NCI-H146 (cell line): ENCODE results near the gene C3orf70.

Source experiments
- DNase-seq: peaks from one replicate; lab custom pipeline; 2025; lab: John Stamatoyannopoulos, UW

Gene C3orf70

DNA sequence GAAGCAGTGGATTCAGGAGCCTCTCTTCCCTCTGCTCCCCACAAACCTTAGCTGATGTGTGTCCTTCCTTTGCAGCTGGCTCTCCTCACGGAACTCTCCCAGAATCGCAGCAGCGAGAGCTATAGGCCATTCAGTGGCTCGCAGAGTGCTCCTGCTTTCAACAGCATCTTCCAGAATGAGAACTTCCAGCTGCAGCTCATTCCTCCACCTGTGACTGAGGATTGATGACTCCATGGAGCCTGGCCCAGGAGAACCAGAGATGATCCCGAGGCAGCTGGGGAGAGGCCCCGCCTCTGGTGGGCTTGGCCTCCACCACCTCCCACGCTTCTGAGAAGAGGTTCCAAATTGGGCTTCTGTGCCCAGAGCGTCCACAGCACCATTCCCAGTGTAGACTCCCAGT lies 101.1 kb downstream of the C3orf70 start:
- DNase-seq = no peak

DNA sequence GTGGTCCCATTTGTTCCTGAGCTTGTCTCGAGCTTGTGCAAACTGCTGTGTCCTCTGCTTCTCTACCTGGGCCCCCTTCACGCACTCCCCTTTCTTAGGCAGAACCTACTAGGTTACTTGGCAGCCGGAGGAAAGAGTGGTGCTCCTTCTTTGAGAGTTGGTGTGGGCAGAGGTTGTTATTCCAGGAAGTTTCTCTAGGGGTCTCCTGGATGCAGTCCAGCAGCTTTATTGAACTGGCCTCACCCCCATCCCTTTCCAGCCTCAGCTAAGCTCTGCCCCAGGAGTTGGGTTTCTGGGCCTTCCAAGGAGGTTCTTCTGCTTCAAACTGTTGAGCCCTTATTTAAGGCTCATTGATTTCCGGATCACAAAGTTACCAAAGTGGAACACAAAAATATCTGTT lies 103.2 kb downstream of the C3orf70 start:
- no peak for DNase-seq

DNA sequence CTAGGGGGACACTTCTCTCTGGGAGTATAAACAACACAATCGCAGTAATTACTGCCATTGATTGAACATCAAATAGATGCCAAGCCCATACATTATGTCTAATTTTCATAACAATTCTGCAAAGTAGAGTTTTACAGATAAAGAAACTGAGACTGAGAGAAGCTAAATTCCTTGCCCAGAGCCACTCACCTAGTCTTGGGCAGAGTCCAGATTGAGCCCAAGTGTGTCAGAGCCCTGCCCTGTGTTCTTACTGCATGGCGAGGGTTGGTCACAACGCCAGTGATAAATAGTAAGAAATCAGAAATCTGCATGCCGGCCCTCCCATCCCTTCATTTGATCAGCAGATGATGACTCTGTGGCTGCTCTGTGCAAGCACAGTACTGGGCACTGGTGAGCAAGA lies 106.3 kb downstream of the C3orf70 start:
- DNase-seq = no peak

DNA sequence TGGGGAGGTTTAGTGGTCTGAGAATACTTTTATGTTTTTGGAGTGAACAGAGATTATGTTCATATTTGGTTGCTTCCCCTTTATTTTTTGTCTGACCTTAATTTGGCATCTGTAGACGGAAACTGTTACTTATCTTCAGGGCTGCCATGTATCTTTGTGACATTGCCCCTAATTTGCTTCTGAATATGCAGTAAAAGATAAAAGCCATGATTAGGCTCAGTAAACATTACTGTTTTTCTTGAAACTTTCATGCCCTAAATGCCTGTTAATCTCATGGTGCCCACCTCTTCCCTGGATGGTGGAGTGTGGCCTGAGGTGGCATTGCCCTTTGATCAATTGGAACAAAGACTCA lies 106.7 kb downstream of the C3orf70 start:
- no peak for DNase-seq

DNA sequence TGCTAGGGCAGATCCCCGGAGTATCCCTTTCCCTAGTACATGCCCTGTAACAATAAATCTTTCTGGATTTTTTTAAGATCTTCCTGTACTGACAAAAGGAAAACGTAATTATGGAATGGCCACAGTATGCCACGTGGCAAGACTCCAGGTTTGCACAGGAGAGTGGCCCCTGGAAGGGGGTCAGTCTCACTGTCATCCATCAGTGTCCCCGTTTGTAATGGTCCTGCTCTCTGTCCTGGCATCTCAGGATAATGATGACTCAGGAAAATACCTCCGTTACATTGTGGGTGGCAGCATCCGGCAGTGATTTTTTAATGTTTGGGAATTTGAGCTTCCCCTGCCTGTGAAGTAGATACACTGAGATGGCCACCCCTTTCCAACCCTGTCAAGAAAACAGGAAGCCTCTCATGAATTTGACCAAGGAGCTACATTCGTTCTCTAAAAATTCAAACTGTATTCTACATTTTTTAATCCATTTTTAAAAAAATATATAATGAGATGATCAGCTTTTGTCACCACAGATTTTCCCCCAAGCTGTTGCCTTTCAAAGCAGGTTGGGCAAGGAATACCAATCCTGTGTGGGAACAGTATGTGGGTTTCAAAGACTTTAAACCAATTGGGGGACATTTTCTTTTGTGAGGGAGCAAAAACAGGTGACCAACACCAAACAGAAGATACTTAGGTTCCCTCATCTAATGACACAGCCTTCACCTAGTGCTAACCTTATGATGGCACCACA lies 110.4 kb downstream of the C3orf70 start:
- no peak for DNase-seq

GRCh38 chr3:185041540-185041939 lies 111.3 kb downstream of the C3orf70 start:
- no peak for DNase-seq

DNA sequence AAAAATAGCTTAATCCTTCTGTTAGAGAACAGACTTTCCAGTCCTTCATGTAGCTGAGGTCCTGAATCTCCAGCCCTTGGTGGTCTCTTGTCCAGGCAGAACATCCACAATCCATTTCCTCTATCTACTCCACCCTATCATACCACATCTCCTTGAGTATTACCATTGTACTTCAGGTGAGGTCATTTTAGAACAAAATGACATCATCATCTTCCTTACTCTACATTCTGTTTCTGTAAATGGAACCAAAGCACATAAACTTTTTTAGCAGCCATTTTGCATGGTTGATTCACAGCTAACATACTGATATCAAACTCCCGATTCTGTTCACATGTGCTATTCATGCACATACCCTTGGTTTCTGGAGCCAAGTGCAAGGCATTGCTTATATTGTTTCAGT lies 112.4 kb downstream of the C3orf70 start:
- DNase-seq = no peak

DNA sequence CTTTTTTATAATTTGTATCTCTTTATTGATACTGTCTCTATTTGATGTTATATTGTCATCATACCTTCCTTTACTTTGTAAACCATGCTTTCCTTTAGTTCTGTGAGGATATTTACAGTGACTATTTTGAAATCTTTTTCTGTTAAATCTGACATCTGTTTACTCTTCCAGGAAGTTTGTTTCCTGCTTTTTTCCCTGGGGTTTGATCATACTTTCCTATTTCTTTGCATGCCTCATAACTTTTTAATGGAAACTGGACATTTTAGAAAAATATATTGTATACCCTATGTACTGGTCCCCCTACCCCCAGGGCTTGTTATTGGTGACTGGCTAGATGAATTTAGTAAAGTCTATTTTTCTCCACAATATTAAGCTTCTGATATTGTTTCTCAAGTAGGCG lies 115.1 kb downstream of the C3orf70 start:
- no peak for DNase-seq

DNA sequence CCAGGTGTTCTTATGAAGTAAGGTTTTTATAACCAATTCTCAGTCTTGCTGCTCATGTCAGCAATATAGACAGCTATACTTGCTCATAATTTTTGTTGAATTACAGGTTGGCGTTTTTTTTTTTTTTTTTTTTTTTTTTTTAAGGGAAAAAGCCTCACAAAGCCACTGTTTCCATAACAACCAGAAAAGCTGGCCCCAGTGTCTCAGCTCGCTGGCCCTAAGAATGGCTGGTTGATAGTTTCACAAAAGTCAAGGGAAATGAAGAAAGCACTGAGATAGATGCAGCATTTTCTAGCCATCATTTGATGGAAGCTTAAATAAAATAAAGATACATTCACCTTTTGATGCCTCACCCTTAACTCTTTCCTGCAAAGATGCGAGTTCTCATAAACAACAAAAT lies 121.9 kb downstream of the C3orf70 start:
- no peak for DNase-seq

GRCh38 chr3:185030399-185030798 lies 122.5 kb downstream of the C3orf70 start:
- DNase-seq = no peak

DNA sequence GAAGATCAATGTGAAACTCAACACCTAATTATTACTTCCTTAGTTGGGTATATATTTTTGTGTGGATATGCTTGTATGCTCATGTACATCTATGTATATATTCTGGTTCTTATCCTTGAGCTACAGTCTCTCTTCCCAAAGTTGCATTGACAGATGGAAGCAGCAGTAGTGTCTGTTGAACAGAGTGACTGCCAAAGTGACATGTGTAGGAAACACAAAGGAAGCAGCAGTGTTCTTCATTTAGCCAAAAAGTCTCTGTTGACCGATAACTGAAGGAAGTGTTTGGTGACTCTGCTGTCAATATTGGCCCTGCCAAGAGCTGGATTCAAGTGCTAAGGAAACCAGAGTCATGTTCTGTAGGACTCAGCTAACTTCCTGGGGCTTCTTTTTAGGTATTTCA lies 123.8 kb downstream of the C3orf70 start:
- DNase-seq = no peak

DNA sequence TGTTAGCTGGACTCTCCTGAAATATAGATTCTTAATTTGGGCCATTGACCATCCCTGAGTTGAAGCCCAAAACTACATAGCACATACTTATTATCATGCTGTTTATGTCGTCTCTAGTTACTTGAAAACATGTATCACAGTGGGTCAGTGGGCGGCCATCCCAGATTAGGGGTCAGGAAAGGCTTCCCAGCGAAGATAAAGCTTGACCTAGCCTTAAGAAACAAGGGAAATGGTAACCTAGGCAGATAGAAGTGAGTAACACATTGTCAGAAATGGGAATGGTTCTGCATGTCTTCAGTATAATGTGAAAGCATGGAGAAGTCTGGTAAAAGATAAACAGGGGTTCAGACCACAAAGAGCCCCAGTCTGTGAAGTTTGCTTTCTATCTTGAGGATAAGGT lies 124.7 kb downstream of the C3orf70 start:
- no peak for DNase-seq
